22Rv1 (cell line): ENCODE measurements around the gene PDE1A.

Source experiments
- H3K27ac ChIP-seq: fragments of 450-650 bp; 2 replicates; pipeline ENCODE4 v1.5.1; 2017
- ZFX ChIP-seq: fragments of 450-650 bp; IDR thresholded peaks from 2 replicates; pipeline ENCODE4 v1.6.1; 2017; ENCODE audit warnings: antibody characterized with exemption, borderline replicate concordance
- TF ChIP-seq, protein P1 (sequence below): fragments of 450-650 bp; IDR thresholded peaks from 2 replicates; pipeline ENCODE4 v1.5.1; 2017; ENCODE audit warnings: mild to moderate bottlenecking

The PDE1A gene

DNA sequence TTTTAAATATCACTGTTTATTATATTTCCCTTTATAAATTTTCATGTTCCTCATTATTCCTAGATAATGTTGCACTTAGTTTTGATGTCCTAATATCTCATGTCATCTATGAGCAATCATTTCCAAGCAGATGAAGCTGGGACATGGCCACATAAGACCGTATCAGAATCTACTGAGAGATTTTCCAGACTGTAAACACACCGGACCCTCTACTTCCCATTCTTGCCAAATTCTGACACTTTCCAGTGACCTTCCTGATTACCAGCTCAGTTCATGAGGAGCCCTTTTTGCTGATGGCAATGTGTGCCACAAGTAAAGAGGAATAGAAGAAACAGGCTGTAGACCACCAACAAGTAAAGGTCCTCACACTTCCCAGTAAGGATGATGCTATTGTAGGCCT, 20.3 kb upstream of the PDE1A start:
- no peak overlapping the region for H3K27ac ChIP-seq
- TF ChIP-seq, protein P1, sequence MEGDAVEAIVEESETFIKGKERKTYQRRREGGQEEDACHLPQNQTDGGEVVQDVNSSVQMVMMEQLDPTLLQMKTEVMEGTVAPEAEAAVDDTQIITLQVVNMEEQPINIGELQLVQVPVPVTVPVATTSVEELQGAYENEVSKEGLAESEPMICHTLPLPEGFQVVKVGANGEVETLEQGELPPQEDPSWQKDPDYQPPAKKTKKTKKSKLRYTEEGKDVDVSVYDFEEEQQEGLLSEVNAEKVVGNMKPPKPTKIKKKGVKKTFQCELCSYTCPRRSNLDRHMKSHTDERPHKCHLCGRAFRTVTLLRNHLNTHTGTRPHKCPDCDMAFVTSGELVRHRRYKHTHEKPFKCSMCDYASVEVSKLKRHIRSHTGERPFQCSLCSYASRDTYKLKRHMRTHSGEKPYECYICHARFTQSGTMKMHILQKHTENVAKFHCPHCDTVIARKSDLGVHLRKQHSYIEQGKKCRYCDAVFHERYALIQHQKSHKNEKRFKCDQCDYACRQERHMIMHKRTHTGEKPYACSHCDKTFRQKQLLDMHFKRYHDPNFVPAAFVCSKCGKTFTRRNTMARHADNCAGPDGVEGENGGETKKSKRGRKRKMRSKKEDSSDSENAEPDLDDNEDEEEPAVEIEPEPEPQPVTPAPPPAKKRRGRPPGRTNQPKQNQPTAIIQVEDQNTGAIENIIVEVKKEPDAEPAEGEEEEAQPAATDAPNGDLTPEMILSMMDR: no peak
- no peak for TF ChIP-seq ZFX

DNA sequence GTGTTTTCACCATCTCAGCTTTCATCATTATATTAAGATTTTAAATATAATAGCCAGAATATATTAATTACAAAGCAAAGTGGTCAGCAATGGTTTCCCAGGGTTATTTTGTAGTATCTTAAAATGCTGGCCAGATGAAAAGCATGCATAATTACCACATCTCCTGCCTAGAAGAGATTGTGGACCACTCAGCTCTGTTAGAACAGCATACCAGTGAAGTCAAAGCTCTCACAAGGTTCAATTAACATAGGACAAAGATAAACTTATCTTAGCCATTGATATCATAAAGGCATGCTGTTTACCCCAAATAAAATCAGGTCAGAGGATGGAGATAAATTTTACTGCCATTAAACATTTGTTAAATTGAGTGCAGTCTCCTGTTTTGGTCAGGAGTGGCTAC, 19.3 kb upstream of the PDE1A start:
- TF ChIP-seq ZFX: no peak
- TF ChIP-seq, protein P1: no peak
- no peak overlapping the region for H3K27ac ChIP-seq

DNA sequence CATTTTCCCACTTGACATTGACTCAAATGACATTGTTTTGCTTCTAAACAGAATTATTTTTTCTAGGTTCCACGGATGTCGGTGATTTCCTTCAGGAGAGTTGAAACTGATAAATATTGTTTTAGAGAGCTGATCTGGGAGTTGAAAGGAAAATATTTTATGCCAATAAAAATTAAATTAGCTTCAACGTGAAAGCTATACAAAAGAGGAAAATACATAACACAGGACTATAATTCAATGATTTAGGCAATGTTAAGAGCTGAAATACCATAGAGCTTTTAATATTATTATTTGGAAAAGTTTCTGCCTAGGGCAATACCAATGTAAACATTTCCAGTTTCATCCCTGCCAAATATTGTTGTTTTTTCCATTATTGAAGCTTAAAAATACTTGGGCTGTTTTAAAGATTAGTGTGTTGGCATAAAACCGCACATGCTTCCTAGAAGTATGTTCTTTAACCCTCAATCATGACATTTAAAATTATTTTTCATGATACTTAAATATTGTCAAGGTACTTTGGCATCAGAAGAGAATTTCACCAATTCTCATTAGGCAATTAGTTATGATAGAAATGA, 18.6 kb upstream of the PDE1A start:
- TF ChIP-seq, protein P1: no peak
- no peak for TF ChIP-seq ZFX
- H3K27ac ChIP-seq: no peak overlapping the region

DNA sequence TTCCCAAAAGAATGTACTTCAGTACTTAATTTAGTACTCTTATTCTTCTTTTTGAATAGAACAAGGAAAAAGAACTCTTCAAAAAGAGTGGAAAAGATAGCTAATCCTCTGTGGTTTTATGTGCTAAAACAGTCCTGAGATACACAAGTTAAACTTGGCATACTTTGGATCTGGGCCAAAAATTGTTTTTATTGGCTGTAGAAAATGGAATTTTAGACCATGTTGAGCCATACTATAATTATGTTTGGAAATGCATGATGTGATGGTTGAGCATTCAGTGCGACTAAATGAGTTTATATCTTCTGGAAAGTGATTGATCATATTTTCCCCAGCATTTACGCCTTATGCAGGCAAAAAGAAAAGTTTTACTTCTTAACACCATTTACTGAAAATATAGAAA, 18.0 kb upstream of the PDE1A start:
- H3K27ac ChIP-seq: no peak overlapping the region
- TF ChIP-seq ZFX: no peak
- TF ChIP-seq, protein P1: no peak

GRCh38 chr2:182444170-182444569, 17.3 kb upstream of the PDE1A start:
- no peak overlapping the region for H3K27ac ChIP-seq
- TF ChIP-seq, protein P1: no peak
- TF ChIP-seq ZFX: no peak

- H3K27ac ChIP-seq: no peak overlapping the region
- TF ChIP-seq ZFX: no peak
- TF ChIP-seq, protein P1: no peak
Observed at GRCh38 chr2:182436252-182436651, 9.4 kb upstream of the PDE1A start.

GRCh38 chr2:182435754-182436153, 8.9 kb upstream of the PDE1A start:
- no peak for TF ChIP-seq ZFX
- TF ChIP-seq, protein P1: no peak

More at GRCh38 chr2:182435754-182436153, 8.9 kb upstream of the PDE1A start:
- H3K27ac ChIP-seq: no peak overlapping the region
